GM10248 (cell line): ENCODE data around the gene GSN.

ENCODE experiments used
- CTCF ChIA-PET: fragments of 300-600 bp; sonication (Branson Sonifier 250); formaldehyde crosslinking; extraction: SDS; loops from one replicate; lab custom pipeline; 2021; ENCODE audit warnings: antibody characterized with exemption; lab: Yijun Ruan, JAX
- POLR2A ChIA-PET: fragments of 350-650 bp; sonication (Branson Sonifier 250); formaldehyde crosslinking; extraction: SDS; loops from one replicate; lab custom pipeline; 2020; ENCODE audit warnings: antibody characterized with exemption; lab: Yijun Ruan, JAX
- DNase-seq: peaks from one replicate; pipeline ENCODE4 v3.0.0; 2012; ENCODE audit errors: extremely low spot score
- CTCF ChIP-seq: IDR thresholded peaks from 2 replicates; pipeline ENCODE4 v1.5.1; 2012; ENCODE audit warnings: mild to moderate bottlenecking, low read depth; ENCODE audit errors: extremely low read depth, missing control alignments, control extremely low read depth

Gene GSN

GRCh38 chr9:121301881-121302286 is 33.9 kb downstream of the GSN start:
- CTCF ChIA-PET, result interaction anchor here (1.0 kb wide), 1 partner anchor 24 kb away, joined by 3 read pairs; no protein-coding TSS in a partner anchor
- DNase-seq, result no peak
- POLR2A ChIA-PET, result no interaction called here
- TF ChIP-seq CTCF, result no peak

GRCh38 chr9:121302341-121302740 is 34.4 kb downstream of the GSN start:
- no peak for TF ChIP-seq CTCF
- POLR2A ChIA-PET, result no interaction called here
- DNase-seq, result no peak
- CTCF ChIA-PET, result no interaction called here

- ChIA-PET CTCF (interaction anchor here (4.1 kb wide), 1 partner anchor 18 kb away, joined by 31 read pairs; no protein-coding TSS in a partner anchor), POLR2A (no interaction called here)
- TF ChIP-seq CTCF, result no peak
- no peak for DNase-seq
Measured at GRCh38 chr9:121302786-121303185, 34.8 kb downstream of the GSN start.

- ChIA-PET CTCF (interaction anchor here (0.8 to 4.1 kb wide), 3 partner anchors 10 to 91 kb away, joined by 3 to 31 read pairs (median 3); no protein-coding TSS in a partner anchor), POLR2A (no interaction called here)
- no peak for TF ChIP-seq CTCF
- DNase-seq, result no peak
Measured at GRCh38 chr9:121303456-121304451, 35.8 kb downstream of the GSN start.

GRCh38 chr9:121304707-121305106 is 36.7 kb downstream of the GSN start:
- ChIA-PET CTCF (interaction anchor here (1.3 to 4.1 kb wide), 2 partner anchors 16 to 92 kb away, joined by 3 to 31 read pairs; no protein-coding TSS in a partner anchor), POLR2A (no interaction called here)
- TF ChIP-seq CTCF, result no peak
- no peak for DNase-seq

- no peak for TF ChIP-seq CTCF
- POLR2A ChIA-PET, result no interaction called here
- CTCF ChIA-PET, result interaction anchor here (1.1 to 4.1 kb wide), 4 partner anchors 15 to 553 kb away, joined by 3 to 31 read pairs (median 6); no protein-coding TSS in a partner anchor
- DNase-seq, result no peak
Measured at GRCh38 chr9:121305269-121305994, 37.5 kb downstream of the GSN start.
